Muscle of leg (tissue), 16 donors: Measurements from ENCODE around the gene ZNHIT2. TPM values are rescaled to one million over a fixed set of nuclear protein-coding genes. Genes with fewer than 3 reads are reported as not detected.

Experiments
- DNase-seq: peaks from one replicate; pipeline ENCODE4 v3.0.0; 2013
- H3K27ac ChIP-seq: one replicate; pipeline ENCODE4 v1.5.1; 2013; ENCODE audit warnings: mild to moderate bottlenecking, low read length, control low read depth
- H3K27me3 ChIP-seq: one replicate; pipeline ENCODE4 v1.6.1; 2013; ENCODE audit warnings: low read length; ENCODE audit not compliant: control insufficient read depth, insufficient read depth
- H3K36me3 ChIP-seq: one replicate; pipeline ENCODE4 v1.6.1; 2013; ENCODE audit warnings: low read length; ENCODE audit not compliant: control insufficient read depth, insufficient read depth
- H3K4me1 ChIP-seq: one replicate; pipeline ENCODE4 v1.6.1; 2013; ENCODE audit warnings: low read length; ENCODE audit not compliant: control insufficient read depth, insufficient read depth
- H3K4me3 ChIP-seq: one replicate; pipeline ENCODE4 v1.5.1; 2013; ENCODE audit warnings: low read length, control low read depth
- H3K9me3 ChIP-seq: replicated peaks from 2 replicates; pipeline ENCODE4 v1.6.1; 2013; ENCODE audit warnings: low read depth, low read length; ENCODE audit not compliant: control insufficient read depth
- WGBS: methylation state at CpG from one replicate; pipeline ENCODE4 v1.1.5; 2013; ENCODE audit warnings: missing lambda C conversion rate; ENCODE audit not compliant: insufficient coverage; 5-methylcytosine and 5-hydroxymethylcytosine counted together
- long read RNA-seq, 11 donors: transcript quantifications; one replicate each; lab custom pipeline, GENCODE V29; 2026
- polyA plus RNA-seq, 8 donors: library from polyadenylated mRNA; unstranded; fragments of 120-200 nt; gene quantifications; one replicate each; pipeline versions ENCODE4 v1.2.1 to v1.2.3, GENCODE V29; 2013; ENCODE audit warnings: inconsistent platforms in 1 of 8, low replicate concordance in 1 of 8; ENCODE audit not compliant: insufficient read length in 8 of 8, insufficient read depth in 1 of 8
- total RNA-seq: library from RNA; stranded (reverse); fragments of 120-200 nt; gene quantifications from one replicate; pipeline ENCODE4 v1.2.4, GENCODE V29; 2013

The ZNHIT2 gene
- total RNA-seq (5.1 TPM), polyA plus RNA-seq (1 to 10 TPM; 4.2 to 6.0 (median 4.8) TPM)
- long read RNA-seq, donor 1, partial matches to known transcripts, result 0 of 3 reads
- long read RNA-seq, donor 1, other reads (novel, unspliced or antisense), result 0 of 3 reads
- long read RNA-seq, donor 2, result 0 reads
- long read RNA-seq, donor 3, transcript ZNHIT2-201 (1 exons, 1,306 nt), result major isoform, 5 of 5 reads
- long read RNA-seq, donor 3, partial matches to known transcripts, result 0 of 5 reads
- long read RNA-seq, donor 3, other reads (novel, unspliced or antisense), result 0 of 5 reads
- long read RNA-seq, donor 4, partial matches to known transcripts, result 0 of 4 reads
- long read RNA-seq, donor 4, other reads (novel, unspliced or antisense), result 0 of 4 reads
- long read RNA-seq, donor 5, transcript ZNHIT2-201 (1 exons, 1,306 nt), result major isoform, 10 of 10 reads
- long read RNA-seq, donor 5, partial matches to known transcripts, result 0 of 10 reads
- long read RNA-seq, donor 5, other reads (novel, unspliced or antisense), result 0 of 10 reads
- long read RNA-seq, donor 6, transcript ZNHIT2-201 (1 exons, 1,306 nt), result major isoform, 8 of 8 reads
- long read RNA-seq, donor 6, partial matches to known transcripts, result 0 of 8 reads
- long read RNA-seq, donor 6, other reads (novel, unspliced or antisense), result 0 of 8 reads
- long read RNA-seq, donor 7, transcript ZNHIT2-201 (1 exons, 1,306 nt), result major isoform, 6 of 6 reads
- long read RNA-seq, donor 7, partial matches to known transcripts, result 0 of 6 reads
- long read RNA-seq, donor 7, other reads (novel, unspliced or antisense), result 0 of 6 reads
- long read RNA-seq, donor 8, result 0 reads
- long read RNA-seq, donor 9, transcript ZNHIT2-201 (1 exons, 1,306 nt), result major isoform, 6 of 6 reads
- long read RNA-seq, donor 9, partial matches to known transcripts, result 0 of 6 reads
- long read RNA-seq, donor 9, other reads (novel, unspliced or antisense), result 0 of 6 reads
- long read RNA-seq, donor 10, transcript ZNHIT2-201 (1 exons, 1,306 nt), result major isoform, 6 of 6 reads
- long read RNA-seq, donor 10, partial matches to known transcripts, result 0 of 6 reads
- long read RNA-seq, donor 10, other reads (novel, unspliced or antisense), result 0 of 6 reads
- long read RNA-seq, donor 11, transcript ZNHIT2-201 (1 exons, 1,306 nt), result major isoform, 6 of 6 reads
- long read RNA-seq, donor 11, partial matches to known transcripts, result 0 of 6 reads
- long read RNA-seq, donor 11, other reads (novel, unspliced or antisense), result 0 of 6 reads

GRCh38 chr11:65117206-65118096 lies at the start of gene ZNHIT2:
ZNHIT2 (minus strand) TSS chr11:65117701; CDS start chr11:65117653, 48 bp downstream.
- Histone ChIP-seq H3K4me3 (peak within 1 kb of the TSS; percentile 94), H3K4me1 (peaks cover 42% of the 10 kb centered on the region), H3K27me3 (peaks cover 7% of the 10 kb centered on the region), H3K27ac (peak within 1 kb of the TSS; percentile 83), H3K36me3 (peaks cover 50% of the 10 kb centered on the region), H3K9me3 (no peaks in the 10 kb centered on the region)
- DNase-seq, result peak; percentile 100
- WGBS, result under 1% methylated on average over 88 of the region's 89 CpGs

- H3K4me3 ChIP-seq, result no peak overlapping the region
- H3K9me3 ChIP-seq, result no peaks in the 10 kb centered on the region
- no peaks in the 10 kb centered on the region for H3K4me1 ChIP-seq
- no CpG with 5 or more reads among the region's 3 CpGs for WGBS
- no peak for DNase-seq
- H3K36me3 ChIP-seq, result no peaks in the 10 kb centered on the region
- no peak overlapping the region for H3K27ac ChIP-seq
- peaks cover 3% of the 10 kb centered on the region for H3K27me3 ChIP-seq
Observed at GRCh38 chr11:65166893-65167292, 49.4 kb upstream of the ZNHIT2 start.

- H3K27ac ChIP-seq, result no peak overlapping the region
- 28% methylated on average over 8 of the region's 31 CpGs for WGBS
- H3K9me3 ChIP-seq, result no peaks in the 10 kb centered on the region
- H3K4me3 ChIP-seq, result no peak overlapping the region
- no peaks in the 10 kb centered on the region for H3K36me3 ChIP-seq
- no peaks in the 10 kb centered on the region for H3K4me1 ChIP-seq
- peak; percentile 52 for DNase-seq
- H3K27me3 ChIP-seq, result peaks cover 3% of the 10 kb centered on the region
Observed at GRCh38 chr11:65165410-65166317, 48.2 kb upstream of the ZNHIT2 start.

GRCh38 chr11:65163684-65164083 lies 46.2 kb upstream of the ZNHIT2 start:
- Histone ChIP-seq H3K36me3 (no peaks in the 10 kb centered on the region), H3K27me3 (peaks cover 5% of the 10 kb centered on the region), H3K4me1 (no peaks in the 10 kb centered on the region), H3K27ac (no peak overlapping the region), H3K9me3 (no peaks in the 10 kb centered on the region), H3K4me3 (no peak overlapping the region)
- no CpG with 5 or more reads among the region's 2 CpGs for WGBS
- DNase-seq, result no peak

GRCh38 chr11:65160643-65161042 lies 43.1 kb upstream of the ZNHIT2 start:
- H3K36me3 ChIP-seq, result no peaks in the 10 kb centered on the region
- peaks cover 2% of the 10 kb centered on the region for H3K27me3 ChIP-seq
- DNase-seq, result no peak
- H3K4me1 ChIP-seq, result no peaks in the 10 kb centered on the region
- H3K9me3 ChIP-seq, result no peaks in the 10 kb centered on the region
- no peak overlapping the region for H3K27ac ChIP-seq
- WGBS, result no CpG with 5 or more reads among the region's 3 CpGs
- no peak overlapping the region for H3K4me3 ChIP-seq

GRCh38 chr11:65159012-65159411 lies 41.5 kb upstream of the ZNHIT2 start:
- H3K27ac ChIP-seq, result no peak overlapping the region

GRCh38 chr11:65157336-65157735 lies 39.8 kb upstream of the ZNHIT2 start:
- Histone ChIP-seq H3K36me3 (no peaks in the 10 kb centered on the region), H3K27me3 (peaks cover 5% of the 10 kb centered on the region), H3K9me3 (no peaks in the 10 kb centered on the region), H3K4me3 (no peak overlapping the region), H3K27ac (no peak overlapping the region), H3K4me1 (no peaks in the 10 kb centered on the region)
- 65% methylated on average over 3 of the region's 3 CpGs for WGBS
- DNase-seq, result no peak

More at GRCh38 chr11:65159012-65159411, 41.5 kb upstream of the ZNHIT2 start:
- H3K4me3 ChIP-seq, result no peak overlapping the region
- no peaks in the 10 kb centered on the region for H3K4me1 ChIP-seq
- H3K36me3 ChIP-seq, result no peaks in the 10 kb centered on the region
- no peak for DNase-seq
- no peaks in the 10 kb centered on the region for H3K9me3 ChIP-seq
- WGBS, result no CpG with 5 or more reads among the region's 5 CpGs
- H3K27me3 ChIP-seq, result peaks cover 2% of the 10 kb centered on the region

GRCh38 chr11:65156926-65157325 lies 39.4 kb upstream of the ZNHIT2 start:
- Histone ChIP-seq H3K4me3 (no peak overlapping the region), H3K27ac (no peak overlapping the region), H3K9me3 (no peaks in the 10 kb centered on the region), H3K4me1 (no peaks in the 10 kb centered on the region), H3K36me3 (no peaks in the 10 kb centered on the region), H3K27me3 (peaks cover 5% of the 10 kb centered on the region)
- DNase-seq, result no peak
- 89% methylated on average over 3 of the region's 3 CpGs for WGBS
